Activated naive CD4-positive, alpha-beta T cell treated with anti-CD3 and anti-CD28 coated beads for 36 hours (primary cell): ENCODE data around the gene HOXC11. TPM values are rescaled to one million over a fixed set of nuclear protein-coding genes. Genes with fewer than 3 reads are reported as not detected.

Source experiments
- CTCF ChIA-PET: fragments of 350-600 bp; sonication (Branson Sonifier 250); formaldehyde crosslinking; loops from one replicate; lab custom pipeline; 2021; ENCODE audit warnings: antibody characterized with exemption; lab: Charles Lee
- DNase-seq: peaks from one replicate; pipeline ENCODE4 v3.0.0-alpha.2; 2020
- H3K27ac Mint-ChIP-seq: one replicate; pipeline ENCODE4 v1.8.0; 2021; ENCODE audit warnings: mild to moderate bottlenecking, mixed read lengths
- H3K27me3 Mint-ChIP-seq: one replicate; pipeline ENCODE4 v1.8.0; 2021; ENCODE audit warnings: low read depth, mixed read lengths
- H3K36me3 Mint-ChIP-seq: one replicate; pipeline ENCODE4 v1.8.0; 2021; ENCODE audit warnings: low read depth, mixed read lengths
- H3K4me1 Mint-ChIP-seq: one replicate; pipeline ENCODE4 v1.8.0; 2021; ENCODE audit warnings: low read depth, mixed read lengths
- H3K4me3 Mint-ChIP-seq: one replicate; pipeline ENCODE4 v1.8.0; 2021; ENCODE audit warnings: mild to moderate bottlenecking, moderate library complexity, mixed read lengths
- H3K9me3 Mint-ChIP-seq: one replicate; pipeline ENCODE4 v1.8.0; 2021; ENCODE audit warnings: mixed read lengths
- intact Hi-C: fragments of 100-400 bp; cut with micrococcal nuclease; formaldehyde crosslinking; loops from one replicate; pipeline ENCODE4 v1.15.1; 2023
- total RNA-seq, 2 experiments: library from RNA; stranded (reverse); gene quantifications; one replicate each; pipeline ENCODE4 v1.2.3, GENCODE V29; 2021

The HOXC11 gene
- total RNA-seq, 2 experiments from 2014 or later = not detected

DNA sequence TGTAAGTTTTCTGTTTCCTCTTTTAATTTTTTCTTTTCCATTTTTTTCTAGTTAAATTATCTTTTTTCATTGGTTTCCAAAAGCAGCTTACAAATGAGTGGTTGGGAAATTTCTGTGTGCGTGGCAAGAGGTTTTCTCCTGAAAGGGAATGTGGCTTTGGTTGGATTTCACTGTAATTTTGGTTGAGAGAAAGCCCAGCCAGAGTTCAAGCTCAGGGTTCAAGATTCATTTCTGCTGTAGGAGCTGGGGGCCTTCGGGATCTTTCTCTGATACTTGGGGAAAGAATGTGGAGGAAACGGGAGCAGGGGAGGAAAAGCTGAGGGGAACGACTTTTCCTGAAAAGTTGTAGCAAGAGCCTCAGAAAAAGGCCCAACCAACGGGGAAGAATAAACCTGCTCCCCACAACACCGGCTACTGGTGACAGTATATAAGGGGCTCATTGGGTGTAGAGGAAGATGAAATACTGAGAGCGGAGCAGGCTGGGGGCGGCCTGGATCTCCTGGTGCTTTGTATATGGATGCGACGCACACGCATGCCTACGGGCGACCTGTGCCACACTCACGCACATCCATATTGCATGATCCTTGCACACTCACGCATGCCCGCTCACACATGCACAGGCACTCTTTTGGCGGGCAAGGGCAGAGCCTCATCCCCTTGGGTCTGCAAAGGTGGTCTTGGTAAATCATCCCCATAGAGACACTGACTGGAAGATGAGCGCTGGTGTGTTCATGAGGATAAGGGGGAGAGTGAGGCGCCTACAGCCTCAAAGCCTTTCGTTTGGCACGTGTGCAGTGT lies 14.0 kb downstream of the HOXC11 start:
- CTCF ChIA-PET = interaction anchor here (0.7 to 4.9 kb wide), 6 partner anchors 11 to 273 kb away, joined by 3 to 38 read pairs (median 4); partner anchors contain the start of gene HOXC8
- Mint-ChIP-seq H3K36me3 (no peaks in the 10 kb centered on the region), H3K27me3 (peaks cover 89% of the 10 kb centered on the region), H3K27ac (no peak overlapping the region), H3K4me3 (no peak overlapping the region), H3K9me3 (no peaks in the 10 kb centered on the region), H3K4me1 (peaks cover 33% of the 10 kb centered on the region)
- DNase-seq = no peak
- intact Hi-C loops = loop anchor here (5.0 kb wide), 3 partner anchors 35 to 295 kb away; partner anchors contain the start of genes CBX5, HNRNPA1 and HOXC12

GRCh38 chr12:53987787-53988230 lies 14.9 kb downstream of the HOXC11 start:
- H3K27me3 Mint-ChIP-seq = peaks cover 88% of the 10 kb centered on the region
- no peak overlapping the region for H3K27ac Mint-ChIP-seq
- intact Hi-C loops = loop anchor here (5.0 kb wide), 3 partner anchors 36 to 294 kb away; partner anchors contain the start of genes CBX5, HNRNPA1 and HOXC12
- H3K36me3 Mint-ChIP-seq = no peaks in the 10 kb centered on the region
- H3K4me3 Mint-ChIP-seq = no peak overlapping the region
- CTCF ChIA-PET = interaction anchor here (1.2 to 4.9 kb wide), 9 partner anchors 10 to 221 kb away, joined by 4 to 38 read pairs (median 4); partner anchors contain the start of genes HOXC5 and HOXC8
- DNase-seq = no peak
- H3K9me3 Mint-ChIP-seq = no peaks in the 10 kb centered on the region
- peaks cover 33% of the 10 kb centered on the region for H3K4me1 Mint-ChIP-seq

GRCh38 chr12:53988541-53989226 lies 15.8 kb downstream of the HOXC11 start:
- no peaks in the 10 kb centered on the region for H3K9me3 Mint-ChIP-seq
- no peaks in the 10 kb centered on the region for H3K36me3 Mint-ChIP-seq
- H3K4me3 Mint-ChIP-seq = no peak overlapping the region
- peaks cover 33% of the 10 kb centered on the region for H3K4me1 Mint-ChIP-seq
- CTCF ChIA-PET = interaction anchor here (0.9 to 4.9 kb wide), 8 partner anchors 17 to 220 kb away, joined by 3 to 38 read pairs (median 4); partner anchors contain the start of genes HOXC5 and HOXC8
- intact Hi-C loops = loop anchor here (5.0 kb wide), 3 partner anchors 36 to 294 kb away; partner anchors contain the start of genes CBX5, HNRNPA1 and HOXC12
- no peak for DNase-seq
- H3K27ac Mint-ChIP-seq = no peak overlapping the region
- H3K27me3 Mint-ChIP-seq = peaks cover 88% of the 10 kb centered on the region

DNA sequence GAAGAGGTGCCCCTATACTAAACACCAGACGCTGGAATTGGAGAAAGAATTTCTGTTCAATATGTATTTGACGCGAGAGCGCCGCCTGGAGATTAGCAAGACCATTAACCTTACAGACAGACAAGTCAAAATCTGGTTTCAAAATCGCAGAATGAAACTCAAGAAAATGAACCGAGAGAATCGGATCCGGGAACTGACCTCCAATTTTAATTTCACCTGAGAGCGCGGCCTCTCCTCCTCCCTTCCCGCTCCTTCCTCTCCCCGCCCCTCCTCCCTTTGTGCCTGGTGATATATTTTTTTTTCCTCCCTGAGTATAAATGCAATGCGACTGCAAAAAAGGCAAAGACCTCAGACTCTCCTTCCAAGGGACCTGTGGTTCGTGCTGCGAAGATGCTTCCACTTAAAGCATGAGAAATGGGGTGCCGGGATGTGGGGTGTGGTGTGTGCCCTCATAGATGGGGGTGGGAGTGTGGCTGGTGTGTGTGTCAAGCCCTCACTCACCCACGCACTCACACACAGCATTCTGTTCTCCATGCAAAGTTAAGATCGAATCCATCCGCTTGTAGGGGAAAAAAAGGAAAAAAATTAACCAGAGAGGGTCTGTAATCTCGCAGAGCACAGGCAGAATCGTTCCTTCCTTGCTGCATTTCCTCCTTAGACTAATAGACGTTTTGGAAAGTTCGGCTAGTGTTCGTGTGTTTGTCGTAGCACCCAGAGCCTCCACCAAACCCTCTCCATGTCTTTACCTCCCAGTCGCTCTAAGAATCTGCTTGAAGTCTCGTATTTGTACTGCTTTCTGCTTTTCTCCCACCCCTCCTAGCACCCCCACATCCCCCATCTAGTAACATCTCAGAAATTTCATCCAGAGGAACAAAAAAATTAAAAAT lies 16.5 kb downstream of the HOXC11 start:
- H3K27me3 Mint-ChIP-seq = peaks cover 91% of the 10 kb centered on the region
- H3K4me3 Mint-ChIP-seq = no peak overlapping the region
- CTCF ChIA-PET = interaction anchor here (1.7 to 4.9 kb wide), 3 partner anchors 17 to 216 kb away, joined by 4 to 38 read pairs (median 4); partner anchors contain the start of gene HOXC8
- no peaks in the 10 kb centered on the region for H3K9me3 Mint-ChIP-seq
- DNase-seq = peak; percentile 66
- H3K36me3 Mint-ChIP-seq = peaks cover 2% of the 10 kb centered on the region
- intact Hi-C loops = loop anchor here (5.0 kb wide), 3 partner anchors 37 to 293 kb away; partner anchors contain the start of genes CBX5, HNRNPA1 and HOXC12
- peaks cover 38% of the 10 kb centered on the region for H3K4me1 Mint-ChIP-seq
- peak overlapping the region; percentile 19 for H3K27ac Mint-ChIP-seq

DNA sequence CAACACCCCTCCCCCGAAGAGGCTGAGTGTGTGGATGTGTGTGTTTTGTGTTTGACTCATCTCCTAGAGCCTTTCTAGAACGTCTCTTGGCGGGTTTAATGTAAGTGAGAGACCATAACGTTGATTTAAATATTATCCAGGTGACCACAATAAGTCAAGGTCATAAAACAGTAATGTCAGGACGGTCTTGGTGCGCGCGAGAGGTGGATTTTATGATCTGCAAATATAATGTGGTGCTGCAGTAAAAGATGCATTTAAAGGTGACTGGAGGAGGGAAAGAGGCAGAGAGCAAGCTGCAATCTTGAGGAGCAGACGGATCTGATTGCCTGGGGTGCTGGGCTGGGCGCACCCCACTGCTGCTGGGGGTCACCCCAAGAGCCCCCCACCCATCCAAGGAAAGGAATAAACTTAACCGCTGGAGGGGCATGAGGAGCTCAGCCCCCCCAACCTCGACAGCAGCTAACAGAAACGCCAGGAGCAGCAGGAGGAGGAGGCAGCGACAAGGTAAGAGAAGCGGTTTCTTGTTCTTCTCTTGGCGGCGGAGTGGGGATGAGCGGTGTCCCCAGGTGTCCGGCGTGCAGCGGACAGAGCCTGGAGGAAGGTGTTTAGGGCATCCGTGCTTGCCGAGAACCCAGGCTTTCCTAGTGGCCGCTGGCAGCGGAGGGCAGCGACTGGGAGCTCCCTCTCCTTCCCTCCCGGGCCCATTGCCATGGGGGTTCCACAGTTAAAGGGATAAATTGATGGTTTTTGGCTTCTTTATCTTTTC lies 17.6 kb downstream of the HOXC11 start:
- intact Hi-C loops = no loop called here
- no peak for DNase-seq
- H3K27me3 Mint-ChIP-seq = peaks cover 91% of the 10 kb centered on the region
- peaks cover 38% of the 10 kb centered on the region for H3K4me1 Mint-ChIP-seq
- no peak overlapping the region for H3K27ac Mint-ChIP-seq
- H3K9me3 Mint-ChIP-seq = no peaks in the 10 kb centered on the region
- CTCF ChIA-PET = interaction anchor here (1.0 to 2.1 kb wide), 5 partner anchors 14 to 226 kb away, joined by 3 to 8 read pairs (median 3); partner anchors contain the start of genes HOXC5 and HOXC8
- no peak overlapping the region for H3K4me3 Mint-ChIP-seq
- H3K36me3 Mint-ChIP-seq = peaks cover 2% of the 10 kb centered on the region

DNA sequence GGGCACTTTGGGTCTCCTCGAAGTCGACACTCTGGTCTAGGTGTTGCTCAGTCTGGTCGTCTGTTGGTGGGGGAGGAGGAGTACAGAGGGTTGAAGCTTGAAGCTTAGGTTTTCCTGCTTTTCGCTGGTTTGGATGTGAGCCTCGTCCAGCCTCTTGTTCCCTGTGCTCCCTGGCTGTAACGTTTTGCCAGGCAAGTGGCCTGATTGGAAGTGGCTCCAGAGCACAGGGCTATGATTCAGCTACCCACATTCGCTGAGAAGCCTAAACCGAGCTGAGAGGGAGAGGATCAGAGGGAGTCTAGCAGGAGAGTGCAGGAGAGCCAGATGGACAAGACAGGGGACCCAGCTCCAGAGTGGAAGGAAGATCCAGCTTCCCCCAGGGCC lies 18.1 kb downstream of the HOXC11 start:
- DNase-seq = no peak

GRCh38 chr12:53992377-53992889 lies 19.5 kb downstream of the HOXC11 start:
- H3K9me3 Mint-ChIP-seq = no peaks in the 10 kb centered on the region
- CTCF ChIA-PET = interaction anchor here (0.5 to 2.1 kb wide), 6 partner anchors 12 to 342 kb away, joined by 3 to 8 read pairs (median 6); partner anchors contain the start of gene HOXC8
- no peak overlapping the region for H3K27ac Mint-ChIP-seq
- intact Hi-C loops = no loop called here
- H3K4me1 Mint-ChIP-seq = peaks cover 47% of the 10 kb centered on the region
- H3K4me3 Mint-ChIP-seq = no peak overlapping the region
- H3K27me3 Mint-ChIP-seq = peaks cover 81% of the 10 kb centered on the region
- DNase-seq = no peak
- peaks cover 2% of the 10 kb centered on the region for H3K36me3 Mint-ChIP-seq

More for the DNA sequence above, 18.1 kb downstream of the HOXC11 start:
- peaks cover 41% of the 10 kb centered on the region for H3K4me1 Mint-ChIP-seq
- CTCF ChIA-PET = interaction anchor here (0.6 to 2.1 kb wide), 6 partner anchors 13 to 226 kb away, joined by 3 to 8 read pairs (median 3); partner anchors contain the start of genes HOXC5 and HOXC8
- H3K27ac Mint-ChIP-seq = no peak overlapping the region
- no peaks in the 10 kb centered on the region for H3K9me3 Mint-ChIP-seq
- H3K27me3 Mint-ChIP-seq = peaks cover 87% of the 10 kb centered on the region
- intact Hi-C loops = no loop called here
- H3K36me3 Mint-ChIP-seq = peaks cover 2% of the 10 kb centered on the region
- no peak overlapping the region for H3K4me3 Mint-ChIP-seq

GRCh38 chr12:53993162-53994008 lies 20.5 kb downstream of the HOXC11 start:
- Mint-ChIP-seq H3K4me1 (peaks cover 52% of the 10 kb centered on the region), H3K27ac (no peak overlapping the region), H3K9me3 (no peaks in the 10 kb centered on the region), H3K36me3 (peaks cover 2% of the 10 kb centered on the region), H3K27me3 (peaks cover 81% of the 10 kb centered on the region), H3K4me3 (no peak overlapping the region)
- no peak for DNase-seq
- intact Hi-C loops = no loop called here
- CTCF ChIA-PET = interaction anchor here (0.7 to 1.7 kb wide), 5 partner anchors 13 to 199 kb away, joined by 3 to 7 read pairs (median 4); partner anchors contain the start of genes HOXC5 and HOXC8

- intact Hi-C loops = no loop called here
- Mint-ChIP-seq H3K4me1 (peaks cover 50% of the 10 kb centered on the region), H3K27ac (no peak overlapping the region), H3K9me3 (no peaks in the 10 kb centered on the region), H3K4me3 (no peak overlapping the region), H3K27me3 (peaks cover 82% of the 10 kb centered on the region), H3K36me3 (peaks cover 2% of the 10 kb centered on the region)
- CTCF ChIA-PET = interaction anchor here (0.7 to 1.1 kb wide), 2 partner anchors 13 to 38 kb away, joined by 3 read pairs; partner anchors contain the start of gene HOXC5
- DNase-seq = no peak
Observed at GRCh38 chr12:53994009-53994263, 21.0 kb downstream of the HOXC11 start.
